Measurements from ENCODE around the gene CACNA1F.

Gene CACNA1F

GRCh38 chrX:49227726-49228125 is 5.4 kb downstream of the CACNA1F start:
- DNase-seq = no peak

GRCh38 chrX:49226946-49227345 is 6.2 kb downstream of the CACNA1F start:
- DNase-seq = no peak

GRCh38 chrX:49225858-49226257 is 7.3 kb downstream of the CACNA1F start:
- no peak for DNase-seq

DNA sequence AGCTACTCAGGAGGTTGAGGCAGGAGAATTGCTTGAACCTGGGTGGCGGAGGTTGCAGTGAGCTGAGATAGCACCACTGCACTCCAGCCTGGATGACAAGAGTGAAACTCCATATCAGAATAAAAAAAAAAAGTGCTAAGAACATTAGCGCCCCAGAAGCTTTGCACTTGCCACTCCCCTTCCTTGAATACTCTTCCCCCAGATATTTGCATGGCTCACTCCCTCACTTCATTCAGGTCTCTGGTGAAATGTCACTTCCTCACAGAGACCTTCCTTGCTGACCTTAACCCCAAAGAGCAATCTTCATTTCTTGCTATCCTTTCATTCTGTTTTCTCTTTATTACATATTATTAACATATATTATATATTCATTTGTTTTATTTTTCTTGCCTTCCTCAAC is 11.3 kb downstream of the CACNA1F start:
- no peak for DNase-seq

DNA sequence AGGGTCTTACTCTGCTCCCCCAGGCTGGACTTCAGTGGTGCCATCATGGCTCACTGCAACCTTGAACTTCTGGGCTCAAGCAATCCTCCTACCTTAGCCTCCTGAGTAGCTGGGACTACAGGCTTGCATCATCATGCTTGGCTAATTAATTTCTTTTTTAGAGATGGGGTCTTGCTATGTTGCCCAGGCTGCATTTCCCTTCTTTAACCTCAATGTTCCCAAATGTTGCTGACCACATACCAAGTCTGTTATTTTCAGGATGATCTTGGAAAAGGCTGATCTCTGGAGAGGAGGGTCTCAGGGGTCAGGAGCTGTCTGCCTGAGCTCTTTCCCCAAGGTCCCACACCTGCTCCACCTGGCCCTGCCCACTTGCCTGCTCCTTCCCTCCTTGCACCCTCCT is 13.0 kb downstream of the CACNA1F start:
- no peak for DNase-seq

- DNase-seq = no peak
Observed at GRCh38 chrX:49214996-49215526, 18.1 kb downstream of the CACNA1F start.

- no peak for DNase-seq
Observed at GRCh38 chrX:49214416-49214815, 18.7 kb downstream of the CACNA1F start.

GRCh38 chrX:49212861-49213260 is 20.3 kb downstream of the CACNA1F start:
- no peak for DNase-seq

GRCh38 chrX:49212209-49212608 is 20.9 kb downstream of the CACNA1F start:
- no peak for DNase-seq

DNA sequence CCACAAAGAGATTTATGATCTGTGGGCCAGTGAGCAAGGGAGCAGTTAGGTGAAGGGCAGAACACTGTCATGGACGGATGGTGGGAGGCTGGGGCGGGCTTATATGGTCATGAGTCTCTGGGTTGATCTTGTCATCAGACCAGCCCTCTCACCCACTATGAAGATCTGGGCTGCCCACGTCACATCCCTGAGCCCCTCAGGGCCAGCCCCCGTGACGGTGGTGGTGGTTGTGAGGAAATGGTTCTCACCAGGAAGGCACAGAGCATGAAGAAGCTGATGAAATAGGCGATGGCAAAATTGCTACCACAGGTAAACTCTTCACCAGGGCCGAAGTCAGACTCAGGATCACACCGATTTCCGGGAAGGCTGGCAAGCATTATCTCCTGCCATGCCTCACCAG is 22.1 kb downstream of the CACNA1F start:
- no peak for DNase-seq

- no peak for DNase-seq
Observed at GRCh38 chrX:49210406-49210805, 22.7 kb downstream of the CACNA1F start.

GRCh38 chrX:49209434-49210251 is 23.5 kb downstream of the CACNA1F start:
- DNase-seq = peak; percentile 16 to 68

DNA sequence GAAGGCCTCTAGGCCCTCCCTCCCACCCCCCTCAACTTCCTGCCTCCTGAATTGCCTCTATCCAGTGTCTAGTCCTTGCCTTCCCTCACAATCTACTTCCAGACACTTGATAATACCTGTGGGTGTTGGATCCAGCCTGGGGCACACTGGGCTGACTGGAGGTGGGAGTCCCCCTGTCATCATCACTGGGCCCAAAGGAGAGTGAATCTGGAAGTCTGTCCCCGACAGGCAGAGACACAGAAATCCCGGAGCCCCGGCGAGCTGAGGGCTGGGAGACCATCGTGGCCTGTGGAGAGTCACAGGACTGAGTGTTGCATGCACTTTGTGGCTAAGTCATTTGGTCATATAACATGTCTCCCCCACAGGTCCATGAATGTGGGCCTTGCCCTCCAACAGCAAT is 24.7 kb downstream of the CACNA1F start:
- no peak for DNase-seq

DNA sequence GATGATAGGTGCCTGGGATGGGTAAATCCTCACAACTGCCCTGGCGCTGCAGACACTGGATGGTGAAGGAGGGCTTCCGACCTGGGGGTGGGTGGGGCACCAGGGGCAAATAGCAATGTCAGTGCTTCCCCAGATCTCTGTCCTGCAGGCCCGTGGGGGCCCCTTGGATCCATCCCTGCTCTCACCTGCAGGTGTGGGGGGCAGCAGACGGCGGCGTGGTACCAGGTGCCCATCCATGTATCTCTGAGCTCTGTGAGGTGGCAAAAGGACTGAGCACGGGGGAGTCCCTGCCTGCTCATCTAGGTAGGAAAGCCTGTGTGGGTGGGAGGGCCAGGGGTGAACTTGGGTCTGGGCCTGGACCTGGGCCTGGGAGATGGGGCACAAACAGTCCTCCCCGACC is 26.6 kb downstream of the CACNA1F start:
- no peak for DNase-seq

DNA sequence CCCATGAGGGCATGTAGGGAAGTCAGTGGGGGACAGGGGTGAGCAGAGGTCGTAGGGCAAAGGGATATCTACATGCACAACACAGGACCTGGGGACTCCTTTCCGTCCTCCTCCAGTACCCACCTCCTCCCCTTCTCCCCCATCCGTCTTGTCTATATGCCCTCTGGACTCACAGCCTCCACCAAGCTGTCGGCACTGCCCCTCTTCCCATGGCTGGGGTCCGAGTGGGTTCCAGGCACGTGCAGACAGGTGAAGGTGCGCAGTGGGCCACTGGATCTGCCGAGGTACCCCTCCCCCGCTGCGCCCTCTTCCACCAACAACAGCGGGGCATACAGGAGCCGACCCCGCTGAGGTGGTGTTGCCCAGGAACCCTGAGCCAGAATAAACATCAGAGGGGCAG is 27.7 kb downstream of the CACNA1F start:
- DNase-seq = no peak

DNA sequence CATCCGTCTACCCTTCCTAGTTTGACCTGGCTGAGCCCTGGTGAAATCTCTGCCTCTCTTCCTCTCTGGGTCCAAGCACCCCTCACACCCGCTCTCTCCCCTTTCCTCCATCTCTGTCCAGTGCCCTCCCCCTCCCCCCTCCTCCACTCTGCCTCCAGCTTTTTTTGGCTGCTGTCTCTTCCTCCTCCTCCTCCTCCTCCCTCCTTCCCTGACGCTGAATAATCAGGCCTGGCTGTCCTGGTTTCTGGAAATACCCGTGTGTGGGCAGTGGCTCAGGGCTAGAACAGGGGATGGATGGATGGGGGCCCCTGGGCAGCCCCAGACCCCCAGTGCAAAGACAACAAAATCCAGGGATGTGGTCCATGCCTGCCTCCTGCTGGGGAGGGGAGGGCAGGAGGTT is 28.4 kb downstream of the CACNA1F start:
- DNase-seq = no peak

DNA sequence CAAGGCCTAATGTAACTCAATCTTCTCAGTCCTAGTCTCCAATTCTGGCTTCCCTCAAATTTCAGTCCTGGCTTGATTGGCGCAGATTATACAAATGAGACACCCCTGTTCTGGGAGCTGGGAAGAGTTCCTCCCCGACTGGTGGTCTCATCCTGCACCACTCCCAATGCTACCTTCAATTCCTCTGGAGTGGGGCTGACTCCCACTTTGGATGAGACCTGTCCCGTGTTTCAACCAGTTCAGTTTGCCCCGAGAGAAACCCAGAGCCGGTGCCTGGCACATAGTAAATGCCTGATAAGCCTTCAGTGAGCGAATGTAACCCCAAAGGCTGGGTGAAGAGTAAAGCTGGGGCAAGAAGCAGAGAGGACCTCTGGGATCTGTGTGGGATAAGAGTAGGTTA is 29.1 kb downstream of the CACNA1F start:
- no peak for DNase-seq

- DNase-seq = no peak
Observed at GRCh38 chrX:49203536-49203935, 29.6 kb downstream of the CACNA1F start.

DNA sequence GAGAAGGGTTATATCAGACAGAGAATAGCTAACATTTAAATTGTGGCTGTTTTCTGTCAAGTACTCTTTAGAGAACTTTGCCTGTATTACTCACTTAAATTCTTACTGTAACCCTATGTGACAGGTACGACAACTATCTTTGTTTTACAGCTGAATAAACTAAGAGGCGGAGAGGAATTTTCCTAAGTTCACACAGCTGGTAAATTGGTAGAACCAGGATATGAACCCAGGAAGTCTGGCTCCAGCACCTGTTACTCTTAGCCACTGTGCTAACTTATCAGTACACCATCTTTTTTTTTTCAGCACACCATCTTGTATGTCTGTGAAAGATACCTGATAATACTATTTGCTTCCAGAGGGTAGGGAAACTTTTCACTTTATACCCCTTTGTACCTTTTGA is 31.1 kb downstream of the CACNA1F start:
- DNase-seq = no peak

- peak; percentile 73 to 87 for DNase-seq
Observed at GRCh38 chrX:49199906-49200771, 33.0 kb downstream of the CACNA1F start, which contains the start of gene SYP. TSS of gene SYP (minus strand) at chrX:49200193. CDS start at chrX:49200186, 7 bp downstream.

DNA sequence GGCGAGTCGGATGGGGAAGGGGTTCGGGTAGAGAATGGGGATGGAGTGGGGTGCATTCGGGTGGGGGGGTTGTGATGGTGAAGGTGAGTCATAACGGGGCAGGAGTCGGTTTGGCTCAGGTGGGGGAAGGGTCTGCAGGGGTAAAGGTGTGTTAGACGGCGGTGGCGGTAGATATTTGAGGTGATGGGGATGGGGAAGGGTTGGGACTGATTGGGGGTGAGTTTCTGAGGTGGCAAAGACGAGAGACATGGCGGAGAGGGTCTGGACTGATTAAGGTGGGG is 33.9 kb downstream of the CACNA1F start:
- DNase-seq = no peak

- no peak for DNase-seq
Observed at GRCh38 chrX:49198540-49199314, 34.4 kb downstream of the CACNA1F start.

GRCh38 chrX:49197543-49198087 is 35.5 kb downstream of the CACNA1F start:
- DNase-seq = no peak
